ENCODE results near the gene PTGR3. TPM values are rescaled to one million over a fixed set of nuclear protein-coding genes. Genes with fewer than 3 reads are reported as not detected.

The PTGR3 gene
- total and polyA plus RNA-seq, 2 of the 8 experiments (the other 6 are each of a cell fraction or from before 2014, with no cell fraction given), result 2.0 to 3.6 TPM

- ChIA-PET POLR2A (ENCODE audit: partially characterized antibody) (no interaction called here), CTCF (ENCODE audit: partially characterized antibody) (interaction anchor here (0.7 to 1.0 kb wide), 2 partner anchors 37 to 144 kb away, joined by 3 read pairs; no protein-coding TSS in a partner anchor)
- WGBS, 2 experiments (ENCODE audit: extremely low coverage in 1 of 2, insufficient coverage in 1 of 2, insufficient read length in 1 of 2, insufficient replicate concordance in 2 of 2, low coverage in 1 of 2, low lambda C conversion rate in 2 of 2, missing lambda C conversion rate in 1 of 2), result 5% methylated on average over 8 of the region's 8 CpGs; no CpG with 5 or more reads in 1 of the 2 experiments
- Histone ChIP-seq H2BK15ac (ENCODE audit: low read length) (no peak overlapping the region), H3K79me1 (ENCODE audit: low read depth, low read length) (no peaks in the 10 kb centered on the region), H3K23ac (ENCODE audit: insufficient read length) (no peak overlapping the region), H3K9me3 (ENCODE audit: insufficient read depth in 2 of 2, low read depth in 1 of 2, low read length in 1 of 2) (no peaks in the 10 kb centered on the region), H3K4ac (replicated peaks; ENCODE audit: insufficient read length, low read depth, low read length) (no peak overlapping the region), H3K23me2 (ENCODE audit: low read depth, low read length) (peaks cover 24% of the 10 kb centered on the region), H2AFZ (ENCODE audit: low read length) (peak overlapping the region; percentile 80; the same call in 1 of the 2 replicates), H3K79me2 (ENCODE audit: control insufficient read depth in 1 of 2, insufficient read depth in 2 of 2, low read length in 2 of 2) (no peaks in the 10 kb centered on the region), H2BK120ac (replicated peaks; ENCODE audit: low read depth, low read length) (no peak overlapping the region), H2BK12ac (ENCODE audit: low read depth, low read length) (0 out of 2 replicates have a peak overlapping the region, but pooled peaks have one; percentile 17), H2BK5ac (ENCODE audit: low read depth, low read length) (no peak overlapping the region), H3K56ac (replicated peaks; ENCODE audit: insufficient read length, low read depth, low read length) (no peak overlapping the region), H3K27ac (ENCODE audit: low read depth, low read length) (no peak overlapping the region), H2AK5ac (ENCODE audit: low read depth, low read length) (no peak overlapping the region), H4K5ac (ENCODE audit: insufficient read length, low read depth, low read length) (no peak overlapping the region), H3K27me3 (replicated peaks in 1 of 4; ENCODE audit: control insufficient read depth in 3 of 4, extremely low read depth in 1 of 4, insufficient read depth in 3 of 4, low read length in 3 of 4) (peaks cover 46 to 77% (median 68%) of the 10 kb centered on the region in 4 experiments), H3K4me1 (replicated peaks in 1 of 4; ENCODE audit: control insufficient read depth in 3 of 4, insufficient read depth in 4 of 4, low read length in 3 of 4) (peaks cover 9 to 31% (median 19%) of the 10 kb centered on the region in 4 experiments), H4K20me1 (replicated peaks in 1 of 2; ENCODE audit: control insufficient read depth in 1 of 2, insufficient read depth in 2 of 2, low read length in 2 of 2) (peaks cover 10 to 15% of the 10 kb centered on the region in 2 experiments), H3K4me2 (ENCODE audit: insufficient read depth in 1 of 2, low read depth in 2 of 2, low read length in 2 of 2) (peak overlapping the region; percentile 76 to 94), H4K8ac (ENCODE audit: extremely low read depth, insufficient read depth, low read length) (no peak overlapping the region), H3K9ac (replicated peaks in 1 of 4; ENCODE audit: extremely low read depth in 1 of 4, low read depth in 3 of 4, low read length in 3 of 4) (no peak overlapping the region), H3K4me3 (ENCODE audit: extremely low read depth in 1 of 4, insufficient read depth in 2 of 4, low read depth in 3 of 4, low read length in 4 of 4) (peak overlapping the region; percentile 60 to 70 (median 62)), H4K91ac (replicated peaks; ENCODE audit: insufficient read length, low read length) (no peak overlapping the region), H3K14ac (ENCODE audit: insufficient read length) (no peak overlapping the region), H3K36me3 (ENCODE audit: control insufficient read depth in 2 of 4, insufficient read depth in 4 of 4, low read length in 3 of 4) (no peaks in the 10 kb centered on the region; a peak in 1 of 8 replicates), H3K18ac (ENCODE audit: extremely low read depth, low read length) (no peak overlapping the region), H2BK20ac (ENCODE audit: low read length) (no peak overlapping the region)
- FAIRE-seq (no peak), DNase-seq (ENCODE audit: low read depth in 1 of 2, low spot score in 2 of 2) (no peak)
- no peak for TF ChIP-seq POLR2AphosphoS5 (IDR thresholded peaks at IDR 0.05; ENCODE audit: low read depth, low read length)
Measured at GRCh38 chr18:75209951-75210258, 966 bp upstream of the PTGR3 start.

Data from H1 (cell line).